MV-4-11 (cell line): ENCODE results near the gene SSNA1.
"Not testable (repeated sequence)": the region's sequence is repeated elsewhere in the genome, so short reads cannot be mapped to it uniquely, and the experiment has no call there.

ENCODE experiments used
- DNase-seq: peaks from one replicate; lab custom pipeline; 2025; lab: John Stamatoyannopoulos, UW

The SSNA1 gene

GRCh38 chr9:137233143-137233980 lies 44.9 kb downstream of the SSNA1 start:
- DNase-seq, result no peak

- DNase-seq, result no peak
Measured at GRCh38 chr9:137234055-137234697, 45.7 kb downstream of the SSNA1 start.

- no peak for DNase-seq
Measured at GRCh38 chr9:137234758-137235423, 46.4 kb downstream of the SSNA1 start.

- no peak for DNase-seq
Measured at GRCh38 chr9:137235424-137236237, 47.2 kb downstream of the SSNA1 start.

- DNase-seq, result peak; percentile 75
Measured at GRCh38 chr9:137236238-137236935, 47.9 kb downstream of the SSNA1 start.

GRCh38 chr9:137236936-137237421 lies 48.5 kb downstream of the SSNA1 start:
- DNase-seq, result no peak

GRCh38 chr9:137237759-137238726 lies 49.6 kb downstream of the SSNA1 start:
- DNase-seq, result no peak

- DNase-seq, result not testable (repeated sequence)
Measured at GRCh38 chr9:137239541-137240200, 51.2 kb downstream of the SSNA1 start.
